HG03565 (cell line): ENCODE results near the gene RALA.

Experiments
- ATAC-seq: cut with Tn5 transposase; IDR thresholded peaks from one replicate; pipeline ENCODE4 v1.9.1; 2021; ENCODE audit warnings: mild to moderate bottlenecking, moderate library complexity; ENCODE audit not compliant: unreplicated experiment

Gene RALA

GRCh38 chr7:39757604-39758003 is 134.2 kb downstream of the RALA start:
- no peak for ATAC-seq
